Osteoblast (primary cell): ENCODE results near the gene TMC1. TPM values are rescaled to one million over a fixed set of nuclear protein-coding genes. Genes with fewer than 3 reads are reported as not detected.

ENCODE experiments used
- DNase-seq: peaks from one replicate; pipeline ENCODE4 v3.0.0; 2011; ENCODE audit warnings: low spot score, mixed read lengths; ENCODE audit not compliant: insufficient read length; ENCODE audit errors: missing footprints
- H2AFZ ChIP-seq: 2 replicates; pipeline ENCODE4 v1.6.0; 2011; ENCODE audit warnings: mild to moderate bottlenecking, low read length
- H3K27ac ChIP-seq: 2 replicates; pipeline ENCODE4 v1.5.1; 2011; ENCODE audit warnings: mild to moderate bottlenecking, low read depth, low read length, moderate library complexity
- H3K27me3 ChIP-seq: 2 replicates; pipeline ENCODE4 v1.6.0; 2012; ENCODE audit warnings: mild to moderate bottlenecking, control low read depth, inconsistent platforms, low read length, moderate library complexity; ENCODE audit not compliant: insufficient read depth
- H3K36me3 ChIP-seq: 2 replicates; pipeline ENCODE4 v1.5.1; 2011; ENCODE audit warnings: mild to moderate bottlenecking, low read length, control low read depth, moderate library complexity; ENCODE audit not compliant: insufficient read depth
- H3K4me1 ChIP-seq: 2 replicates; pipeline ENCODE4 v1.5.1; 2011; ENCODE audit warnings: mild to moderate bottlenecking, low read length, control low read depth, moderate library complexity; ENCODE audit not compliant: insufficient read depth
- H3K4me2 ChIP-seq: 2 replicates; pipeline ENCODE4 v1.6.0; 2011; ENCODE audit warnings: mild to moderate bottlenecking, low read length; ENCODE audit not compliant: insufficient read depth
- H3K4me3 ChIP-seq: fragments of 200-600 bp; sonication (generic); 3 replicates; pipeline ENCODE4 v1.5.1; 2012; ENCODE audit warnings: mild to moderate bottlenecking, low read length, inconsistent platforms; ENCODE audit not compliant: insufficient read depth
- H3K79me2 ChIP-seq: 2 replicates; pipeline ENCODE4 v1.6.0; 2012; ENCODE audit warnings: mild to moderate bottlenecking, low read length, control low read depth, inconsistent platforms; ENCODE audit not compliant: insufficient read depth
- H3K9me3 ChIP-seq: 2 replicates; pipeline ENCODE4 v1.5.1; 2011; ENCODE audit warnings: low read depth, low read length, control low read depth
- H4K20me1 ChIP-seq: 2 replicates; pipeline ENCODE4 v1.6.0; 2012; ENCODE audit warnings: mild to moderate bottlenecking, low read length, control low read depth; ENCODE audit not compliant: insufficient read depth
- CTCF ChIP-seq: IDR thresholded peaks from 2 replicates; pipeline ENCODE4 v1.5.1; 2011; ENCODE audit warnings: mild to moderate bottlenecking, low read depth, low read length, moderate library complexity; ENCODE audit errors: extremely low read depth
- total RNA-seq: library from RNA; depleted of rRNA; stranded (reverse); fragments of >200 nt; gene quantifications from 2 replicates; pipeline ENCODE4 v1.2.3, GENCODE V29; 2012

TMC1 gene
- total RNA-seq, 1 donor, result under 0.01 TPM

GRCh38 chr9:72635197-72635596 is 113.8 kb downstream of the TMC1 start:
- Histone ChIP-seq H3K79me2 (no peaks in the 10 kb centered on the region), H3K27me3 (no peaks in the 10 kb centered on the region), H3K36me3 (no peaks in the 10 kb centered on the region), H3K27ac (no peak overlapping the region), H3K9me3 (peaks cover 5% of the 10 kb centered on the region), H2AFZ (no peak overlapping the region), H3K4me3 (no peak overlapping the region), H3K4me2 (no peak overlapping the region), H3K4me1 (no peaks in the 10 kb centered on the region), H4K20me1 (no peaks in the 10 kb centered on the region)
- no peak for DNase-seq
- TF ChIP-seq CTCF, result no peak

- DNase-seq, result no peak
- H3K4me2 ChIP-seq, result no peak overlapping the region
- H3K27me3 ChIP-seq, result no peaks in the 10 kb centered on the region
- peaks cover 5% of the 10 kb centered on the region for H3K9me3 ChIP-seq
- H3K27ac ChIP-seq, result no peak overlapping the region
- H3K36me3 ChIP-seq, result no peaks in the 10 kb centered on the region
- no peaks in the 10 kb centered on the region for H4K20me1 ChIP-seq
- no peaks in the 10 kb centered on the region for H3K79me2 ChIP-seq
- no peaks in the 10 kb centered on the region for H3K4me1 ChIP-seq
- no peak overlapping the region for H3K4me3 ChIP-seq
- H2AFZ ChIP-seq, result no peak overlapping the region
- no peak for TF ChIP-seq CTCF
These were observed 115.2 kb downstream of the TMC1 start for GRCh38 chr9:72636621-72637020.

GRCh38 chr9:72643651-72644050 is 122.2 kb downstream of the TMC1 start:
- Histone ChIP-seq H4K20me1 (no peaks in the 10 kb centered on the region), H3K4me3 (no peak overlapping the region), H3K4me1 (no peaks in the 10 kb centered on the region), H3K79me2 (no peaks in the 10 kb centered on the region), H3K27ac (no peak overlapping the region), H3K9me3 (no peaks in the 10 kb centered on the region), H3K4me2 (no peak overlapping the region), H3K27me3 (no peaks in the 10 kb centered on the region), H2AFZ (no peak overlapping the region), H3K36me3 (no peaks in the 10 kb centered on the region)
- no peak for DNase-seq
- TF ChIP-seq CTCF, result no peak

GRCh38 chr9:72646061-72646460 is 124.7 kb downstream of the TMC1 start:
- H3K27ac ChIP-seq, result no peak overlapping the region
- no peak overlapping the region for H3K4me2 ChIP-seq

More at GRCh38 chr9:72646061-72646460, 124.7 kb downstream of the TMC1 start:
- Histone ChIP-seq H4K20me1 (no peaks in the 10 kb centered on the region), H3K27me3 (no peaks in the 10 kb centered on the region), H3K4me1 (no peaks in the 10 kb centered on the region), H3K36me3 (no peaks in the 10 kb centered on the region), H3K4me3 (no peak overlapping the region), H3K9me3 (no peaks in the 10 kb centered on the region), H2AFZ (no peak overlapping the region), H3K79me2 (no peaks in the 10 kb centered on the region)
- DNase-seq, result no peak
- no peak for TF ChIP-seq CTCF
